ENCODE data around the gene TRNP1. TPM values are rescaled to one million over a fixed set of nuclear protein-coding genes. Genes with fewer than 3 reads are reported as not detected.

Gene TRNP1
- total RNA-seq, 1 experiment from 2014 or later: 1.1 TPM

- DNase-seq (ENCODE audit: extremely low read depth, low read depth): no peak
Measured at GRCh38 chr1:27000817-27001460, 7.4 kb downstream of the TRNP1 start.

- no peak for DNase-seq (ENCODE audit: extremely low read depth, low read depth)
Measured at GRCh38 chr1:27001570-27002360, 8.3 kb downstream of the TRNP1 start.

DNA sequence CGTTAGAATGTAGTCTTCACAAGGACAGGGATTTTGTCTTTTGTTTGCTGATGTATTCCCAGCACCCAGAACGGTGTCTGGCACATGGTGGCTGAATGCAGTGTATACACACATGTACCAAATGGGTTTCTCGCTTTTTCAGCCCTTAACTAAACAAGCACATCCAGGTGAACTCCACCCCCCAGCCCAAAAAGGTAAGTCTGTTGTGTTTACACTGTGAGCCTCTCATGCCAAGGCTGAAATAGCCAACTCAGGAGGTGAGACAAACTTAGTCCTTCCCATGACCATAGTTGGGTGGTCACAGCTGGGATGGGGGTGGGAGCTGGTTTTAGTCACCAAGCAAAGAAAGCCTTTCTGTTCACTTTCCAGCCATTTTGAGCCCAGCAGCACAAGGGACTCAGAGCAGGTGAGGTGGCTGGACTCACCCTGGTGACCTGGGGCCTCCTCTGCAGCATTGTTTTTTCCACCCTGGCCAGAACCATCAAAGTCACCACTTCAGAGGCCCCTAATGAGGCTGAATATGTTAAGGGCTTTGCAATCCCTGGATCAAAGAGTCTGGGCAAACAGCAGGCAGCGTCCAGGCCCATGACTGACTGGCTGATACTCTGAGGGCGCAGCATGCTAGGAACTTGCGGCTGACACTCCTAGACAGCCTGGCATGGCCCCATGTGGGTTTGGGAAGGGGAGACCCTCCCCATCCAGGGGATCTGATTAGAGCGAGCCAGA lies 10.4 kb downstream of the TRNP1 start:
- DNase-seq (ENCODE audit: extremely low read depth, low read depth): no peak

DNA sequence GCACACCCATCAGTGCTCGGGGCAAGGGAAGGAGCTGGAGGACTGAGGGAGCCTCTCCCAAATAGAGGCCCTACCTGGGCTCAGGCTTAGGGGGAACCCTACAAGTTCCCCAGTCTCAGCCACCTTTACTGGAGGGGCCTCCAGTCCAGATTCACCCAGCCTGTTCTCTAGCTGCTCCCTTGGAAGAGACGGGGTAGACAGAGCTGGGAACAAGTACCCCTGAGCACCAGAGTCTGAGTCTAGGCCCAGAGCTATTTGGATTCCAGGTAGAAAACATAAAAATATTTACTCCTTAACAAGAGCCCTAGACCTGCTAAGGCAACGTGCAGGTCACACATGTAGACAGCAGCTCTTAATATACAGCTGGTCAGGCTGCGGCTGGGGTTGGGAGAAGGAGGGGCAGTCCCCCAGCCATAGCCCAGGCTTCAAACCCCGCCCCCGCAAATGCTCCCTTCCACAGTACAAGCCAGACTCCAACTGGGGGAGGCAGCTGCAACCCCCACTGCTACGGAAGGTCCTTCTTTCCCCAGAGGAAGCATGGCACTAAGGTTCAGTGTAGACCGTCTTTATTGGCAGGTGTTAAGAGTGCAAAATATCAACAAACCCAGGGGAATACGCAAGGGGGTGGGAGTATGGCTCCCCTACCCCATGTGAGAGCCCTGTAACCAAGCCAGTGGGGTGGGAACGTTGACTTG lies 11.1 kb downstream of the TRNP1 start:
- no peak for DNase-seq (ENCODE audit: extremely low read depth, low read depth)

DNA sequence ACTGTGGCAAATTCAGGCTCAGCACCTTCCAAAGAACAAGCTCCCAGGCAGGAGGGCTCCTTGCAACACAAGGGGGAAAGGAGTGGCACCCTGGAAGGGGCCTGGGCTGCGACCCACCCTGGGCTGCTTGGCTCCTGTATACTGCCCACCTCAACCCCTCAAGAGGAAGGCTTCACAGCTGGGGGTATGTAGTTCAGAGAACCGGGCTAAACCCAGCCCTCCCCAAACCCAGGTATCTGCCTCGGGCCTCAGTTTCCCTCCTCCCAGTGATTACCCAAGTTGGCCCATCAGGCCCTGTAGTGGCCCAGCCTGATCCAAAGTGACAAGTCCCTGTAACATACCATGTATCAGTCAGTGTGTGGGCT lies 11.7 kb downstream of the TRNP1 start:
- no peak for DNase-seq (ENCODE audit: extremely low read depth, low read depth)

- no peak for DNase-seq (ENCODE audit: extremely low read depth, low read depth)
Measured at GRCh38 chr1:27005648-27006496, 12.4 kb downstream of the TRNP1 start.

DNA sequence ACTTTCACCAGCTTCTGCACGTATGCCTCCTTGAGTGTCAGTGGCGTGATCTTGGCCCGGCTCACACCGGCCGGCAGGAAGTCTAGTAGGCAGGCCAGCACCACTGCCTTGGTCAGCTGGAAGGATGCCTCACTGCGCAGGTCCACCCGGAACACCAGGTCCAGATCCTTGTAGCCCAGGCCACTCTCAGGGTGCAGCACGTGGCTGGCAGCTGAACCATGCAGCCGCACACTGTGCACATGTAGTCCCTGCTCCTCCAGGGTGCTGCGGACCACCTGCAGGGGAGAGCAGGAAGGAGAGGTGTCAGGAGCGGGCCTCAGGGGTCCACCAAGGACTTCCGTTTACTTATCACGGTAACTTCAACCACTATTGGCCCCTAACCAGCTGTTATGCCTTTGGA lies 13.2 kb downstream of the TRNP1 start:
- no peak for DNase-seq (ENCODE audit: extremely low read depth, low read depth)

- DNase-seq (ENCODE audit: extremely low read depth, low read depth): no peak
Measured at GRCh38 chr1:27007909-27008582, 14.6 kb downstream of the TRNP1 start.

DNA sequence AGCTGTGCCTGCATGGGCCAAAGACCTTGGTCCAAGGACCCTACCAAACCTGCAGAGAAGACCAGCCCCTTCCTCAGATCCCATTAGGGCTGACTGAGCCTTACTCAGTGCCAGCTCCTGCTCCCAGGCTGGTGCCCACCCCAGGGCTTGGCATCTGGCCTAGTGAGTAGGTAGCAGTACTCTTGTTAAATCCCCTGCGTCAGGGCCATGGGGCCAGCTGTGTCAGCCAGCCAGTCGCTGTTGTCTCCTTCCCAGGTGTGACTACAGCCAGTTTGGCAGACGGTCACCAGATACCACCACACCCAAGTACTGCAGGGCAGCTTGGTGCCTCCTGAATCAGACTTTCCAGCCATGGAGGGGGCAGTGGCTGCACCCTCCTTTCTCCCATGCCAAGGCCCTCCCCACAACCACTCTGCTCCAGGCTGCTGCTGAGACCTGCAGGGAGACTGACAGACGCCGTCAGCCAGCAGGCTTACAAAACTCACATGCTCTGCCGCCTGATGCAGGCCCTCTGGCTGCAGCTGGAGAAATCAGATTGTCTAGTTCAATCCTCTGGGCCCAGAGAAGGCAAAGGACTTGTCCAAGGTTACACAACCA lies 16.2 kb downstream of the TRNP1 start:
- no peak for DNase-seq (ENCODE audit: extremely low read depth, low read depth)

DNA sequence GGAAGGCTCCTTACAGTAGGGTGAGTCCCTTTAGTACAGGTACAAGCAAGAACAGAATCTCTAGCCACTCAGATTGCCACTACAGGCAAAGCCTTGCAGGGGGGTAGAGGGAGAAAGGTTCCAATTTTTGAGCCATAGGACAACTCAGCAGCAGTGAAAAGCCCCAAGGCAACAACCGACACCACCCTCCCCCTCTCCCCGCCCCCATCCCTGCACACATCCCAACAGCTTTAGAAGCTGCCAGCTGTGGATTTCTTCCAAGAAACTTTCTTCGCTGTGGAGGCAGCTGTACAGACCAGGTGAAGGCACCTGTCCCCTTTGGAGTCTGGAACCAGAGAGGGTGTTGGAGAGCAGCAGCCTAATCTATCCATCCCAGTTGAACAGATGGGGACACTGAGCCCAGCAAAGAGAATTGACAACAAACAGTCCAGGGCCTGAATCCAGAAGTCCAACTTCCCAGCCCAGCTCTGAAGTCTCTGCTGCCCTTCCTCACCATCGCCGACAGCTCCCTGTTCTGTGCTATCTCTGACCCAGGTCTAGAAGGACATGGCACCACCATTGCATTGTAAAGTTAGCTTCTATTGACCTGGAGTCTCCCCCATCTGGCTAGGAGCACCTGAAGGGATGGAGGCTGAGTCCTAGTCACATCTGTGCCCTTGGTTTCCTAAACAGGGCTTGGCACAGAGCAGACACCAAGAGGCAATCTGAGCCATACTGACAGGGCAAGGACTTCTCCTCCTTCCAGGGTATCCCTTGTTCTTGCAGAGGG lies 16.9 kb downstream of the TRNP1 start:
- DNase-seq (ENCODE audit: extremely low read depth, low read depth): no peak

DNA sequence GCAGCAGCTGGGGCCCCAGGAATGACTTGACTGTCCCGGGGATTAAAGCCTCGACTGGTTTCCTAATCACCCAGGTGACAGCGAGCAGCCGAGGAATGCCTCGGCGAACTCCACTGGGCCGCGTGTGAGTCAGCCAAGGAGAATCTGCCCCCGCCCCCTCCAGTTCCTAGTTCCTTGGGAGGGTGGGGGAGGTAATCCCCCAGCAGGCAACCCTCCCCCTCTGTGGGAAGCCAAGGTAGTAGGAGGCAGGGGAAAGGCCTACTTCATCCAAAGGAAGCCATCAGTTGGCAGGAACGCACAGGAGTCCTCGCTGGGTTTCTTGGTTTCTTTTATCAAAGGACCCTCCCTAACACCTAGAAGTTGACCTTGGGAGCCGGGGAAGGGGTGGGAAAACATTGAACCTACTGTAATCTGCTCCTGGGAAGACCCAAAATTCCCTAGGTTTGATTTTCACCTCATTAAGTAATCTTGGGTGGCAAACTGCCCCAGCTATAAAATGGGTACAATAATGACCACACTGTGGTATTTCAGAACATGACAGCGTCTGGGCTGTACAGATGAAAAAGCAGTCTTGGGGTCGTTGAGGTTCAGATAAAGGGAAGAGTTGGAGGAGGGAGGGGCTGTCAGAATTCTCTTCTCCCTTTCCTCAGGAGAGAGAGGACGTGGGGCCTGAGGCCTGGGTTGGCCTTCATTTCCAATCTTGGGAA lies 17.7 kb downstream of the TRNP1 start:
- no peak for DNase-seq (ENCODE audit: extremely low read depth, low read depth)

DNA sequence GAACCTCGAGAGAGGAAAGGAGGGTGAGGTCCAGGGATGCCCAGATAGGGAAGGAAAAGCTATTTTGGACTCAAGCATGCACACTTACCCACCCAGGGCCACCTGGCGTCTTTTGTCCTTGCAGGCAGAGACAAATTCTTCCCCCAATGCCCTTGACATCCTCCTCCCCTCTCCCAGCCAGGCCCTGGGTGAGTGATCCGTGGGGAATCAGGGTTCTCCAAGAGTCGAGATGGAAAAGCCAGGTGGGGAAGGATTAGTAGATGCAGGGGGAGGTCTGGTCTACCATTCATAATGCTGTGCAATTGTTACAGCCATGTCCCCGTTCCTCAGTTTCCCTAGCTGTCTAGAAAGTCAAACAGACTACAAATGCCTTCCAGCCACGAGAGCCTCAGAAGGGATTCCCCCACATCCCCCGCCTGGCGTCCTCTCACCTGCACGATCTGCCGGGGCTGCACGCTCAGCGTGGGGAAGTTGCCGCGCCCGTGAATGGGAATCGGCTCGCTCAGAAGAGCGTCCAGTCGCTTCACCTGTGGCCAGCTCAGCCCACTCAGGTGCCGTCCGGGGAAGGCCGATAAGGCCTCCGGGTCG lies 18.6 kb downstream of the TRNP1 start:
- DNase-seq (ENCODE audit: extremely low read depth, low read depth): no peak

DNA sequence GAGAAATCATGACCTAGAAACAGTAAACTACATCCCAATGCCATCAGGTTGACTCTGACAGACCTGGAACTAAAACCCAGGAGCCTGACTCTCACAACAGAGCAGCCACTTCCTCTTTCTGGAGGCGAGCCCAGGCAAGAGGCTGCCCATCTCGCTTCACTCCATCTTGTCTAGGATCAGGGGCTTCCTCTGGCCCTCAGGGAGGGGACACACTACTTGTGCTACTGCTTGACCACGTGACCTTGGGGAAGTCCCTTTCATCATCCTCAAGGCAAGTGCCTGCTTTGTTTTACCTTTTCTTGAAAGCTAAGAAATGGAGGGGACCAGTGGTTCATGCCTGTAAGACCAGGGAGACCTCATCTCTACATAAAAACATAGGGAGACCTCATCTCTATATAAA lies 21.8 kb downstream of the TRNP1 start:
- DNase-seq (ENCODE audit: extremely low read depth, low read depth): no peak

GRCh38 chr1:27016376-27016775 lies 22.9 kb downstream of the TRNP1 start:
- no peak for DNase-seq (ENCODE audit: extremely low read depth, low read depth)

GRCh38 chr1:27017207-27017606 lies 23.7 kb downstream of the TRNP1 start:
- no peak for DNase-seq (ENCODE audit: extremely low read depth, low read depth)

DNA sequence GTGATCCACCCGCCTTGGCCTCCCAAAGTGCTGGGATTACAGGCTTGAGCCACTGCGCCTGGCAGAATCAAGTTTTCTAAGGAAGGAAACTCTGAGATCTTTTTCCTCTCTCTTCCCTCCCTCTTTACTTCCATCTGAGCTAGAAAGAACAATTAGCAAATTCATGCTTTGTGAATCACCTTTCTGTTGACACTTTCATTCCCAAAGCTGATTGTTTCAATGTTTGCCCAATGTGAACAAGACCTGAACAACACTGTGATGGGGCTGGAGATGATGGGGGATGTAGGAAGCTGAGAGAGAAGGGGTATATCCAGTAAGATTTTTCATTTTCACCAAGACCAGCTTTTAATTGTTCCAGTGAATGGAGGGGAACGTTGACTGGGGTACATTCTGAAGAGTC lies 24.8 kb downstream of the TRNP1 start:
- DNase-seq (ENCODE audit: extremely low read depth, low read depth): no peak

GRCh38 chr1:27021354-27022031 lies 28.0 kb downstream of the TRNP1 start:
- DNase-seq (ENCODE audit: extremely low read depth, low read depth): no peak

Measured in NCI-H460 (cell line).